NB4 (cell line): ENCODE data around the gene TMEM220.

Experiments used
- POLR2A ChIP-seq: IDR thresholded peaks from 2 replicates; pipeline ENCODE4 v1.6.1; 2011; ENCODE audit warnings: mild to moderate bottlenecking; ENCODE audit not compliant: insufficient read length; ENCODE audit errors: extremely low read depth
- TF ChIP-seq, protein P1 (sequence below): IDR thresholded peaks from one replicate; pipeline ENCODE4 v1.5.1; 2012; ENCODE audit warnings: low read depth, low read length
- TF ChIP-seq, protein P2 (sequence below): IDR thresholded peaks from 2 replicates; pipeline ENCODE4 v1.6.1; 2011; ENCODE audit warnings: low read depth, low read length

DNA sequence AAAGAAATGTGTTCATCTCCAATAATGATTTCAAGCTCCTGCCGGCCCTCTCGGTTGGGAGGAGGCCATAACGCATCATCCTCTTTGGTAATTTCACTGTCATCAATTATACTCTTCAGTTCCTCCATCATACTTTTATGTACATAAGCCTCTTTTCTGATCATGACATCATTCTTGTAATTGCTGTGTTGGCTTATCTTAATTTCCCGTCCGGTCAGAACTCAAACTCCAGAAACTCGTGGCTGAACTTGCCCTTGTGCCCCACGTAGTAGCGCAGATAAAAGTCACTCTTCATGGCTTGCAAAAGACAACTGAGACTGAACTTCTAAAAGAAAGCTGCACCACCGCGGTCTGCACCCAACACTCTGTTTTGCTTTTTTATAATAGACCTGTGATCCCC, 13.6 kb downstream of the TMEM220 start:
- TF ChIP-seq, protein P1, sequence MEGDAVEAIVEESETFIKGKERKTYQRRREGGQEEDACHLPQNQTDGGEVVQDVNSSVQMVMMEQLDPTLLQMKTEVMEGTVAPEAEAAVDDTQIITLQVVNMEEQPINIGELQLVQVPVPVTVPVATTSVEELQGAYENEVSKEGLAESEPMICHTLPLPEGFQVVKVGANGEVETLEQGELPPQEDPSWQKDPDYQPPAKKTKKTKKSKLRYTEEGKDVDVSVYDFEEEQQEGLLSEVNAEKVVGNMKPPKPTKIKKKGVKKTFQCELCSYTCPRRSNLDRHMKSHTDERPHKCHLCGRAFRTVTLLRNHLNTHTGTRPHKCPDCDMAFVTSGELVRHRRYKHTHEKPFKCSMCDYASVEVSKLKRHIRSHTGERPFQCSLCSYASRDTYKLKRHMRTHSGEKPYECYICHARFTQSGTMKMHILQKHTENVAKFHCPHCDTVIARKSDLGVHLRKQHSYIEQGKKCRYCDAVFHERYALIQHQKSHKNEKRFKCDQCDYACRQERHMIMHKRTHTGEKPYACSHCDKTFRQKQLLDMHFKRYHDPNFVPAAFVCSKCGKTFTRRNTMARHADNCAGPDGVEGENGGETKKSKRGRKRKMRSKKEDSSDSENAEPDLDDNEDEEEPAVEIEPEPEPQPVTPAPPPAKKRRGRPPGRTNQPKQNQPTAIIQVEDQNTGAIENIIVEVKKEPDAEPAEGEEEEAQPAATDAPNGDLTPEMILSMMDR, result no peak
- TF ChIP-seq, protein P2, sequence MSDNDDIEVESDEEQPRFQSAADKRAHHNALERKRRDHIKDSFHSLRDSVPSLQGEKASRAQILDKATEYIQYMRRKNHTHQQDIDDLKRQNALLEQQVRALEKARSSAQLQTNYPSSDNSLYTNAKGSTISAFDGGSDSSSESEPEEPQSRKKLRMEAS, result no peak
- no peak for TF ChIP-seq POLR2A
